Karpas-422 (cell line): ENCODE data around the gene ILRUN. TPM values are rescaled to one million over a fixed set of nuclear protein-coding genes. Genes with fewer than 3 reads are reported as not detected.
"Not testable (repeated sequence)": the region's sequence is repeated elsewhere in the genome, so short reads cannot be mapped to it uniquely, and the experiment has no call there.

Source experiments
- DNase-seq: peaks from one replicate; pipeline ENCODE4 v3.0.0-alpha.2; 2015
- H2AFZ ChIP-seq: fragments of 200-600 bp; sonication (generic); 2 replicates; pipeline ENCODE4 v1.6.1; 2014; ENCODE audit warnings: antibody characterized with exemption, low read length, mixed read lengths
- H3K27ac ChIP-seq: fragments of 200-600 bp; sonication (generic); 2 replicates; pipeline ENCODE4 v1.5.1; 2014; ENCODE audit warnings: mild to moderate bottlenecking, low read length, moderate library complexity
- H3K27me3 ChIP-seq: fragments of 200-600 bp; sonication (generic); 2 replicates; pipeline ENCODE4 v1.6.1; 2014; ENCODE audit warnings: low read length, mixed read lengths
- H3K36me3 ChIP-seq: fragments of 200-600 bp; sonication (generic); 2 replicates; pipeline ENCODE4 v1.6.1; 2014; ENCODE audit warnings: low read length, mixed read lengths; ENCODE audit not compliant: insufficient read depth
- H3K4me1 ChIP-seq: fragments of 200-600 bp; sonication (generic); 2 replicates; pipeline ENCODE4 v1.6.1; 2014; ENCODE audit warnings: mild to moderate bottlenecking, low read length, mixed read lengths
- H3K4me2 ChIP-seq: fragments of 200-600 bp; sonication (generic); 2 replicates; pipeline ENCODE4 v1.6.1; 2014; ENCODE audit warnings: low read length, low read depth, mild to moderate bottlenecking; ENCODE audit not compliant: poor library complexity, severe bottlenecking
- H3K4me3 ChIP-seq: fragments of 200-600 bp; sonication (generic); 2 replicates; pipeline ENCODE4 v1.5.1; 2014; ENCODE audit warnings: mild to moderate bottlenecking, antibody characterized with exemption, low read length, mixed read lengths
- H3K79me2 ChIP-seq: fragments of 200-600 bp; sonication (generic); 2 replicates; pipeline ENCODE4 v1.6.1; 2014; ENCODE audit warnings: mild to moderate bottlenecking, low read length, mixed read lengths
- H3K9ac ChIP-seq: fragments of 200-600 bp; sonication (generic); 2 replicates; pipeline ENCODE4 v1.6.0; 2014; ENCODE audit warnings: low read length
- H3K9me2 ChIP-seq: fragments of 200-600 bp; sonication (generic), shearing (Covaris generic); replicated peaks from 2 replicates; pipeline ENCODE4 v1.6.0; 2014; ENCODE audit warnings: mild to moderate bottlenecking, low read length, moderate library complexity; ENCODE audit not compliant: insufficient read depth
- H3K9me3 ChIP-seq: fragments of 300-700, 200-600 bp; sonication (generic); 2 replicates; pipeline ENCODE4 v1.6.1; 2014; ENCODE audit warnings: low read length, mixed read lengths
- H4K20me1 ChIP-seq: fragments of 200-600 bp; sonication (generic); 2 replicates; pipeline ENCODE4 v1.6.1; 2014; ENCODE audit warnings: mild to moderate bottlenecking, antibody characterized with exemption, low read length, low read depth; ENCODE audit not compliant: insufficient read depth
- total RNA-seq: library from RNA; depleted of rRNA; stranded (reverse); fragments of >200 nt; shearing (Covaris generic); gene quantifications from 2 replicates; pipeline ENCODE4 v1.2.3, GENCODE V29; 2014; ENCODE audit warnings: low replicate concordance

Gene ILRUN
- total RNA-seq, 1 experiment from 2014 or later, result 28.8 TPM

DNA sequence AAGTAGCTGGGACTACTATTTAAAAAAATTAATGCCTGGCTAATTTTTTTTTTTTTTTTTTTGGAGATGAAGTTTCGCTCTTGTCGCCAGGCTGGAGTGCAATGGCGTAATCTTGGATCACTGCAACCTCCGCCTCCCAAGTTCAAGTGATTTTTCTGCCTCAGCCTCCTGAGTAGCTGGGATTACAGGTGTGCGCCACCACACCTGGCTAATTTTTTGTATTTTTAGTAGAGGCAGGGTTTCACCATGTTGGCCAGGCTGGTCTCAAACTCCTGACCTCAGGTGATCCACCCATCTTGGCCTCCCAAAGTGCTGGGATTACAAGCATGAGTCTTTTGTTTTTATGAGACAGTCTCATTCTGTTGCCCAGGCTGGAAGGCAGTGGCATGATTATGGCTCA lies 27.8 kb downstream of the ILRUN start:
- H3K9ac ChIP-seq, H3K36me3 ChIP-seq, H3K9me2 ChIP-seq, H3K4me3 ChIP-seq, H3K9me3 ChIP-seq, H2AFZ ChIP-seq, H3K27me3 ChIP-seq, H3K4me2 ChIP-seq, H3K27ac ChIP-seq, H4K20me1 ChIP-seq, DNase-seq: not testable (repeated sequence)
- H3K4me1 ChIP-seq, result peaks cover 32% of the 10 kb centered on the region
- peaks cover 100% of the 10 kb centered on the region for H3K79me2 ChIP-seq

DNA sequence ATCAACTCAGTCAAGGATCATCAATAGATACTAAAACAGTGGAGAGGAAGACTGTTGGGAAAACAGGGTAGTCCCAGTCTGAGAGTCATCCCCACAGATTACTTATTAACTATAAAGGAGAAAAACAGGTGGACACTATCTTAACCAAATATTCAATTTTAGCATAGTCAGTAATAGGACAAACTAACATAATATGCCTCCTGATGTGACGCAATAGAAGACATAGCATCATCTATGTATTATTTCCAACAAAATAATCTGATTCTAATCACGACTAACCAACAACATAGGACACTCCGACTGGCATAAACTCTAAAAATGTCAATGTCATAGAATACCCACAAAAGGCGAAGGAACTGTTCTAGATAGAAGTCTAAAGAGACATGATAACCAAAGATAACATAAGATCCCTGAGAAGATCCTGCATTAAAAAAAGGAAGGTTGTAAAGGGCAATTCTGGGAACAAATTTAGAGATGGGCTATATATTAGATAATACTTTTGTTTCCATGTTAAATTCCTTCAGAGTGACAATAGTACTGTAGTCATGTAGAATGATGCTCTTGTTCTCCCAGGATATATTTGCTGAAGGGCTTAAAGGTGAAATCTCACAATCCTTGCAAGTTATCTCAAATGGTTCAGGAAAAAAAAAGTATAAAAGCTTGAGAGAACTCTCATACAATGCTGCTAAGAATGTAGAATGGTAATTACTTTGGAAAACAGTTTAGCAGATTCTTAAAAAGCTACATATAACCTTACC lies 28.9 kb downstream of the ILRUN start:
- no peaks in the 10 kb centered on the region for H3K27me3 ChIP-seq
- H2AFZ ChIP-seq, result no peak overlapping the region
- H3K4me1 ChIP-seq, result peaks cover 21% of the 10 kb centered on the region
- no peak for DNase-seq
- no peak overlapping the region for H3K27ac ChIP-seq
- peaks cover 100% of the 10 kb centered on the region for H3K79me2 ChIP-seq
- no peaks in the 10 kb centered on the region for H3K36me3 ChIP-seq
- no peak overlapping the region for H3K4me3 ChIP-seq
- no peak overlapping the region for H3K4me2 ChIP-seq
- H3K9ac ChIP-seq, result no peak overlapping the region
- no peaks in the 10 kb centered on the region for H3K9me2 ChIP-seq
- no peaks in the 10 kb centered on the region for H4K20me1 ChIP-seq
- H3K9me3 ChIP-seq, result no peaks in the 10 kb centered on the region

DNA sequence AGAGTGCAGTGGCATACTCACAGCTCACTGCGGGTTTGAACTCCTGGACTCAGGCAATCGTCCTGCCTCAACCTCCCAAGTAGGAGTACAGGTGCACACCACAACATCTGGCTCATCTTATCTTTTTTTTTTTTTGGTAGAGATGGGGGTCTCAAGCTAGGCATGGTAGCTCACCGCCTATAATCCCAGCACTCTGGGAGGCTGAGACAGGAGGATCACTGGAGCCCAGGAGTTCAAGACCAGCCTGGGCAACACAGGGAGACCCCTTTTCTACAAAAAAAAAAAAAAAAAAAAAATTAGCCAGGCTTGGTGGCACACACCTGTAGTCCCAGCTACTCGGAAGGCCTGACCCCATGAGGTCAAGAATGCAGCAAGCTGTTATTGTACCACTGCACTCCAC lies 31.5 kb downstream of the ILRUN start:
- Histone ChIP-seq H3K9ac (no peak overlapping the region), H3K4me3 (no peak overlapping the region), H3K27ac (no peak overlapping the region)

DNA sequence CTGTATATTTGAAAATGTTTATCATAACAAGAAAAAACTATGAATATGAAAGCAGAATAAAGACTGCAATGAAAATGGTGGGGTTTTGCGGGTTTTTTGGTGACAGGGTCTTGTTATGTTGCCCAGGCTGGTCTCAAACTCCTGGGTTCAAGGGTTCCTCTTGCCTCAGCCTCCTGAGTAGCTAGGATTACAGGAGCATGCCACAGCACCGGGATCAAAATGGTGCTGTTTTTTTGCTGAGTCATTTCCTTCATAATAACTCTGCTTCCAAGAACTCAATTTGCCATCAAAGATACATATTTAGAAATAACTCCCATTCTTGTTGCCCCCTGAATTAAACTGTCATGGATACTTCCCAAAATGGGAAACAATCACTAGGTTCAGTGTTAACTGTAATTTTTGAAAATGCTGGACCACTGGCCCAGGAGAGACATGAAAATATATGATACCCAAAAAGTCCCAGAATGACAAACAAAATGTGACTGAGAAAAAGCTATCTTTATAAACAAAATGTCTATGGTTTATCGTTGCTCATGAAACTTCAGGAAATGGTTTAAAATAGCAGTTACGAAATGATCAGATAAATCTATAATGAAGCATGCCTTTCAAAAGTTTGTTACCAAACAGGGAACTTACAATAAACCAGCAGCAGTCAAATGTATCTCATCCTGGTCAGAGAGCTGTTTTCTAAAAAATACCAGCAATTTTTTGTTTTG lies 32.2 kb downstream of the ILRUN start:
- H3K79me2 ChIP-seq, result peaks cover 95% of the 10 kb centered on the region
- peak overlapping the region; percentile 8; the same call in 1 of the 2 replicates for H3K27ac ChIP-seq
- H4K20me1 ChIP-seq, result no peaks in the 10 kb centered on the region
- no peaks in the 10 kb centered on the region for H3K27me3 ChIP-seq
- DNase-seq, result no peak
- H2AFZ ChIP-seq, result no peak overlapping the region
- H3K4me3 ChIP-seq, result no peak overlapping the region
- H3K9me3 ChIP-seq, result no peaks in the 10 kb centered on the region
- H3K4me2 ChIP-seq, result no peak overlapping the region
- no peaks in the 10 kb centered on the region for H3K9me2 ChIP-seq
- H3K4me1 ChIP-seq, result peaks cover 17% of the 10 kb centered on the region
- H3K36me3 ChIP-seq, result no peaks in the 10 kb centered on the region
- no peak overlapping the region for H3K9ac ChIP-seq

More for the DNA sequence above, 31.5 kb downstream of the ILRUN start:
- H3K36me3 ChIP-seq, result no peaks in the 10 kb centered on the region
- peaks cover 96% of the 10 kb centered on the region for H3K79me2 ChIP-seq
- no peak overlapping the region for H3K4me2 ChIP-seq
- no peaks in the 10 kb centered on the region for H3K27me3 ChIP-seq
- H3K4me1 ChIP-seq, result peaks cover 11% of the 10 kb centered on the region
- no peaks in the 10 kb centered on the region for H3K9me3 ChIP-seq
- no peak for DNase-seq
- no peaks in the 10 kb centered on the region for H3K9me2 ChIP-seq
- no peak overlapping the region for H2AFZ ChIP-seq
- H4K20me1 ChIP-seq, result no peaks in the 10 kb centered on the region

DNA sequence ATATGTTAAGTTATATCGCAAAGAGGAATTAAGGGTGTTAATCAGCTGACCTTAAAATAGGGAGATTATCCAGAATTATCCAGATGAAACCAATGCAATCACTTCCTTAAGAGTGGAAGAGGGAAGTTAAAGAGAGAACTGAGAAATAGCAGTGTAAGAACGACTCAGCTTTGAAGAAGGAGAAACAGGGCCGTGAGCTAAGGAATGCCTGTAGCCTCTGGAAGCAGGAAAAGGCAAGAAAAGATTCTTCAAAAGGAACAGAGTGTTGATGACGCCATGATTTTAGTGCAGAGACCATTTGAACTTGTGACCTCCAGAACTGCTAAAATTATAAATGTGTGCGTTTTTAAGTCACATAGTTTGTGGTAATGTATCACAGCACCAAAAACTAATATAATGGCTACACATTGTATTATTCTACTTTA lies 32.7 kb downstream of the ILRUN start:
- Histone ChIP-seq H3K27me3 (no peaks in the 10 kb centered on the region), H3K36me3 (no peaks in the 10 kb centered on the region), H3K9me3 (no peaks in the 10 kb centered on the region), H2AFZ (no peak overlapping the region), H3K9ac (no peak overlapping the region), H3K27ac (peak overlapping the region; percentile 24; the same call in 1 of the 2 replicates), H3K4me3 (no peak overlapping the region), H3K4me2 (no peak overlapping the region), H4K20me1 (no peaks in the 10 kb centered on the region), H3K79me2 (peaks cover 95% of the 10 kb centered on the region), H3K4me1 (peaks cover 22% of the 10 kb centered on the region), H3K9me2 (no peaks in the 10 kb centered on the region)
- DNase-seq, result no peak

DNA sequence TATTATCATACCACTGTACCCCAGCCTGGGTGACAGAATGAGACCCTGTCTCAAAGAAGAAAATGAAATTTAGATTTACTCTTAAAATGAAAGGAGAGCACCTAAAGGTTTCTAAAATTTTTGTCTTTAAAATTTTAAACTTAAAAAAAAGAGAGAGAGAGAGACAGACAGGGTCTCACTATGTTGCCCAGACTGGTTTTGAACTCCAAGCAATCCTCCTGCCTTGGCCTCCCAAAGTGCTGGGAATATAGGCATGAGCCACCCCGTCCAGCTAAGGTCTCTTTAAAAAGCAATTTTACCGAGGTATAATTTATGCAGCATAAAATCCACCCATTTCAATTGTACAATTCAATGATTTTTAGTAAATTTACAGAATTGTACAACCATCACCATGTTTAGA lies 33.2 kb downstream of the ILRUN start:
- Histone ChIP-seq H3K9me3 (no peaks in the 10 kb centered on the region), H3K9ac (no peak overlapping the region), H2AFZ (no peak overlapping the region), H3K9me2 (no peaks in the 10 kb centered on the region), H3K79me2 (peaks cover 95% of the 10 kb centered on the region), H4K20me1 (no peaks in the 10 kb centered on the region), H3K36me3 (no peaks in the 10 kb centered on the region), H3K4me3 (no peak overlapping the region), H3K4me1 (peaks cover 27% of the 10 kb centered on the region), H3K27me3 (no peaks in the 10 kb centered on the region), H3K4me2 (no peak overlapping the region), H3K27ac (peak overlapping the region; percentile 24; the same call in 1 of the 2 replicates)
- no peak for DNase-seq

DNA sequence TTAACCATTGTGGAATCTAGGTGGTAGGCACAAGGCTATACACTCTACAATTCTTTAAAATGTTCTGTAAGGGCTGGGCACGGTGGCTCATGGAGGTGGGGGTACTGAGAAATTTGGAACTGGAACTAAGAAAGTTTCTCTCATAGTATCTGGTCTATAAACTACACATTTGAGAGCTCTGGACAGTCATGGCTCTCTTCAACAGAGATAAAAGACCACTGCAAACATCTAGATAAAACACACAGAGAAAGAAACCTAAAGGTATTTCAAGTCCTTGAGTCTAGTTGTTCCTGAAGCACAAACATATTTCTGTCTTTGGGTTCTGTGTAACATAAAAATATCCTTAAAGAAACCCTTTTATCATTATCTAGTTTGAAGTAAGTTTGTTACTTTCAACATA lies 35.2 kb downstream of the ILRUN start:
- no peaks in the 10 kb centered on the region for H3K9me2 ChIP-seq
- H3K36me3 ChIP-seq, result no peaks in the 10 kb centered on the region
- H2AFZ ChIP-seq, result no peak overlapping the region
- no peaks in the 10 kb centered on the region for H4K20me1 ChIP-seq
- H3K9ac ChIP-seq, result no peak overlapping the region
- no peak for DNase-seq
- H3K9me3 ChIP-seq, result no peaks in the 10 kb centered on the region
- no peaks in the 10 kb centered on the region for H3K27me3 ChIP-seq
- H3K27ac ChIP-seq, result no peak overlapping the region
- H3K4me3 ChIP-seq, result no peak overlapping the region
- H3K4me2 ChIP-seq, result no peak overlapping the region
- H3K4me1 ChIP-seq, result peaks cover 47% of the 10 kb centered on the region
- peaks cover 95% of the 10 kb centered on the region for H3K79me2 ChIP-seq

DNA sequence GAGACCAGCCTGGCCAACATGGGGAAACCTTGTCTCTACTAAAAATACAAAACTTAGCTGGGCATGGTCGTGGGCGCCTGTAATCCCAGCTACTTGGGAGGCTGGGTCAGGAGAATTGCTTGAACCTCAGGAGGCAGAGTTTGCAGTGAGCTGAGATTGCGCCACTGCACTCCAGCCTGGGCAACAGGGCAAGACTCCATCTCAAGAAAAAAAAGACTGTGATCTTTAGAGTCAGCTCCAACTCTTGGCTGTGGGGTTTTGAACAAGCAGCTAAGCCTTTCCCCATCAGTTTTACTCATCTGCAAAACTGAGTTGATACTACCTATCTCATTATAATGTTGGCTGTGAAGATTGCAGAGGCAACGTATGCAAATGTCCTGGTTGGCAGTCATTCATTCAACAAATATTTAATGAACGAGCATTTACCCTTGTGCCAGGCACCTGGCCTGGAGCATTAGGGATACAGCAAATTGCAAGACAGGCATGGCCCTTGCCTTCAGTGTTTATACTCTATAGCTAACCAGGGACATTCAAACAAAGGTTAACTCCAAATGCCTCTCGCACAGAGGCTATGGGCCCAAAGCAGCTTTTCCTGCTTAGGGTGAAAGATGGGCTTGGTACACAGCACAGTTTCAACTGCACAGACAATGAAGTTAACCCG lies 37.8 kb downstream of the ILRUN start:
- peak overlapping the region; percentile 8; the same call in 1 of the 2 replicates for H3K27ac ChIP-seq
- no peak overlapping the region for H3K4me3 ChIP-seq

More for the DNA sequence above, 37.8 kb downstream of the ILRUN start:
- Histone ChIP-seq H3K9me3 (no peaks in the 10 kb centered on the region), H3K4me2 (peak overlapping the region; percentile 75), H3K79me2 (peaks cover 93% of the 10 kb centered on the region), H3K27me3 (no peaks in the 10 kb centered on the region), H3K9me2 (no peaks in the 10 kb centered on the region), H3K36me3 (0 out of 2 replicates have a peak, but pooled peaks cover 9% of the 10 kb centered on the region), H3K4me1 (peaks cover 46% of the 10 kb centered on the region), H3K9ac (peak overlapping the region; percentile 0; the same call in 1 of the 2 replicates), H4K20me1 (no peaks in the 10 kb centered on the region), H2AFZ (no peak overlapping the region)
- no peak for DNase-seq
